ELR (cell line): ENCODE measurements around the gene PLCL1.

Source experiments
- DNase-seq: peaks from one replicate; pipeline ENCODE4 v3.0.0-alpha.2; 2015; ENCODE audit warnings: low read depth

PLCL1 gene

GRCh38 chr2:197804049-197804757 lies at the start of gene PLCL1:
TSS of gene PLCL1 (plus strand) at chr2:197804593.
- DNase-seq, result peak; percentile 91

- DNase-seq, result no peak
Measured at GRCh38 chr2:197759013-197759412, 45.4 kb upstream of the PLCL1 start.

GRCh38 chr2:197759625-197760292 lies 44.6 kb upstream of the PLCL1 start:
- DNase-seq, result no peak

- DNase-seq, result no peak
Measured at GRCh38 chr2:197760293-197760657, 44.1 kb upstream of the PLCL1 start.

GRCh38 chr2:197777823-197778407 lies 26.5 kb upstream of the PLCL1 start:
- DNase-seq, result peak; percentile 53

GRCh38 chr2:197779261-197779660 lies 25.1 kb upstream of the PLCL1 start:
- no peak for DNase-seq

- no peak for DNase-seq
Measured at GRCh38 chr2:197782126-197782525, 22.3 kb upstream of the PLCL1 start.

GRCh38 chr2:197784956-197785941 lies 19.1 kb upstream of the PLCL1 start, which contains the start of gene BOLL:
TSS of gene BOLL (minus strand) at chr2:197785319. CDS start at chr2:197781850, 3,469 bp downstream.
- DNase-seq, result no peak

GRCh38 chr2:197786010-197786877 lies 18.1 kb upstream of the PLCL1 start:
- no peak for DNase-seq

- no peak for DNase-seq
Measured at GRCh38 chr2:197793456-197793855, 10.9 kb upstream of the PLCL1 start.

- DNase-seq, result no peak
Measured at GRCh38 chr2:197795277-197795676, 9.1 kb upstream of the PLCL1 start.

- DNase-seq, result no peak
Measured at GRCh38 chr2:197798187-197798586, 6.2 kb upstream of the PLCL1 start.

- no peak for DNase-seq
Measured at GRCh38 chr2:197799068-197799467, 5.3 kb upstream of the PLCL1 start.

- no peak for DNase-seq
Measured at GRCh38 chr2:197800091-197800490, 4.3 kb upstream of the PLCL1 start.

GRCh38 chr2:197801033-197801432 lies 3.4 kb upstream of the PLCL1 start:
- DNase-seq, result no peak

GRCh38 chr2:197803033-197803444 lies 1.4 kb upstream of the PLCL1 start:
- peak; percentile 67 for DNase-seq

- DNase-seq, result peak; percentile 25
Measured at GRCh38 chr2:197804758-197805714, 643 bp downstream of the PLCL1 start.

GRCh38 chr2:197805715-197806633 lies 1.6 kb downstream of the PLCL1 start:
- no peak for DNase-seq

- no peak for DNase-seq
Measured at GRCh38 chr2:197809064-197809463, 4.7 kb downstream of the PLCL1 start.
